ENCODE measurements around the gene FBXO31. TPM values are rescaled to one million over a fixed set of nuclear protein-coding genes. Genes with fewer than 3 reads are reported as not detected.

The FBXO31 gene
- total and polyA plus RNA-seq, 10 of the 15 experiments (the other 5 are each of a cell fraction or from before 2014, with no cell fraction given) = 0.19 to 33.1 (median 10.3) TPM

GRCh38 chr16:87346517-87347060, 37.0 kb downstream of the FBXO31 start:
- ChIA-PET POLR2A (no interaction called here), RAD21 (ENCODE audit: unreplicated experiment) (no interaction called here), CTCF (no interaction called here), SMC1A (ENCODE audit: uncharacterized antibody, unreplicated experiment) (no interaction called here)
- Histone ChIP-seq H3K27me3 (replicated peaks in 1 of 2; ENCODE audit: control insufficient read depth in 2 of 2, insufficient read depth in 2 of 2, low read length in 1 of 2) (no peaks in the 10 kb centered on the region), H2AFZ (ENCODE audit: control insufficient read depth, low read depth, low read length) (no peak overlapping the region), H3K4me1 (ENCODE audit: control insufficient read depth, insufficient read depth, low read length) (no peaks in the 10 kb centered on the region), H3K79me2 (ENCODE audit: control insufficient read depth, insufficient read depth, low read length) (no peaks in the 10 kb centered on the region), H4K20me1 (ENCODE audit: control insufficient read depth, insufficient read depth) (no peaks in the 10 kb centered on the region), H3K36me3 (ENCODE audit: control insufficient read depth in 2 of 2, insufficient read depth in 2 of 2, low read length in 1 of 2) (peaks cover 2 to 11% of the 10 kb centered on the region in 2 experiments; a peak in 3 of 4 replicates), H3K4me3 (no peak overlapping the region), H3K9ac (ENCODE audit: control insufficient read depth, insufficient read depth, low read length) (no peak overlapping the region), H3K4me2 (ENCODE audit: control insufficient read depth, insufficient read depth) (no peak overlapping the region), H3K27ac (ENCODE audit: control insufficient read depth, insufficient read depth) (no peak overlapping the region), H3K9me3 (replicated peaks; ENCODE audit: control insufficient read depth, insufficient read depth, low read length) (no peaks in the 10 kb centered on the region)
- TF ChIP-seq KAT2A (conservative IDR thresholded peaks at IDR 0.05; ENCODE audit: control insufficient read depth, low read depth, low read length) = no peak
- no peak for TF ChIP-seq ZSCAN29 (IDR thresholded peaks at IDR 0.05)
- no peak for TF ChIP-seq DPF2 (IDR thresholded peaks at IDR 0.05)
- FAIRE-seq = no peak
- in situ Hi-C loops (cut with MboI) (no loop called here), intact Hi-C loops (cut with micrococcal nuclease; ENCODE audit: unreplicated experiment) (no loop called here)
- 98% methylated on average over 21 of the region's 21 CpGs for WGBS (ENCODE audit: insufficient coverage, insufficient replicate concordance, low lambda C conversion rate, missing lambda C conversion rate)
- no peak for DNase-seq (ENCODE audit: low read depth, low spot score)
- no peak for ATAC-seq
- no TSS peak for BruUV-seq (replicated peaks)

- ChIA-PET CTCF (no interaction called here), SMC1A (ENCODE audit: uncharacterized antibody, unreplicated experiment) (no interaction called here), POLR2A (no interaction called here), RAD21 (ENCODE audit: unreplicated experiment) (no interaction called here)
- FAIRE-seq (no peak), DNase-seq (ENCODE audit: low read depth, low spot score) (no peak), ATAC-seq (no peak)
- Histone ChIP-seq H3K36me3 (ENCODE audit: control insufficient read depth in 2 of 2, insufficient read depth in 2 of 2, low read length in 1 of 2) (peaks cover 2 to 11% of the 10 kb centered on the region in 2 experiments; a peak in 3 of 4 replicates), H3K27ac (ENCODE audit: control insufficient read depth, insufficient read depth) (no peak overlapping the region), H3K79me2 (ENCODE audit: control insufficient read depth, insufficient read depth, low read length) (no peaks in the 10 kb centered on the region), H3K27me3 (replicated peaks in 1 of 2; ENCODE audit: control insufficient read depth in 2 of 2, insufficient read depth in 2 of 2, low read length in 1 of 2) (no peaks in the 10 kb centered on the region), H3K9ac (ENCODE audit: control insufficient read depth, insufficient read depth, low read length) (no peak overlapping the region), H3K9me3 (replicated peaks; ENCODE audit: control insufficient read depth, insufficient read depth, low read length) (no peaks in the 10 kb centered on the region), H2AFZ (ENCODE audit: control insufficient read depth, low read depth, low read length) (no peak overlapping the region), H4K20me1 (ENCODE audit: control insufficient read depth, insufficient read depth) (no peaks in the 10 kb centered on the region), H3K4me1 (ENCODE audit: control insufficient read depth, insufficient read depth, low read length) (no peaks in the 10 kb centered on the region), H3K4me3 (no peak overlapping the region), H3K4me2 (ENCODE audit: control insufficient read depth, insufficient read depth) (no peak overlapping the region)
- BruUV-seq (replicated peaks) = no TSS peak
- in situ Hi-C loops (cut with MboI) (no loop called here), intact Hi-C loops (cut with micrococcal nuclease; ENCODE audit: unreplicated experiment) (no loop called here)
- TF ChIP-seq IRF5 (IDR thresholded peaks at IDR 0.05; ENCODE audit: borderline replicate concordance) = no peak
- TF ChIP-seq, protein P1, sequence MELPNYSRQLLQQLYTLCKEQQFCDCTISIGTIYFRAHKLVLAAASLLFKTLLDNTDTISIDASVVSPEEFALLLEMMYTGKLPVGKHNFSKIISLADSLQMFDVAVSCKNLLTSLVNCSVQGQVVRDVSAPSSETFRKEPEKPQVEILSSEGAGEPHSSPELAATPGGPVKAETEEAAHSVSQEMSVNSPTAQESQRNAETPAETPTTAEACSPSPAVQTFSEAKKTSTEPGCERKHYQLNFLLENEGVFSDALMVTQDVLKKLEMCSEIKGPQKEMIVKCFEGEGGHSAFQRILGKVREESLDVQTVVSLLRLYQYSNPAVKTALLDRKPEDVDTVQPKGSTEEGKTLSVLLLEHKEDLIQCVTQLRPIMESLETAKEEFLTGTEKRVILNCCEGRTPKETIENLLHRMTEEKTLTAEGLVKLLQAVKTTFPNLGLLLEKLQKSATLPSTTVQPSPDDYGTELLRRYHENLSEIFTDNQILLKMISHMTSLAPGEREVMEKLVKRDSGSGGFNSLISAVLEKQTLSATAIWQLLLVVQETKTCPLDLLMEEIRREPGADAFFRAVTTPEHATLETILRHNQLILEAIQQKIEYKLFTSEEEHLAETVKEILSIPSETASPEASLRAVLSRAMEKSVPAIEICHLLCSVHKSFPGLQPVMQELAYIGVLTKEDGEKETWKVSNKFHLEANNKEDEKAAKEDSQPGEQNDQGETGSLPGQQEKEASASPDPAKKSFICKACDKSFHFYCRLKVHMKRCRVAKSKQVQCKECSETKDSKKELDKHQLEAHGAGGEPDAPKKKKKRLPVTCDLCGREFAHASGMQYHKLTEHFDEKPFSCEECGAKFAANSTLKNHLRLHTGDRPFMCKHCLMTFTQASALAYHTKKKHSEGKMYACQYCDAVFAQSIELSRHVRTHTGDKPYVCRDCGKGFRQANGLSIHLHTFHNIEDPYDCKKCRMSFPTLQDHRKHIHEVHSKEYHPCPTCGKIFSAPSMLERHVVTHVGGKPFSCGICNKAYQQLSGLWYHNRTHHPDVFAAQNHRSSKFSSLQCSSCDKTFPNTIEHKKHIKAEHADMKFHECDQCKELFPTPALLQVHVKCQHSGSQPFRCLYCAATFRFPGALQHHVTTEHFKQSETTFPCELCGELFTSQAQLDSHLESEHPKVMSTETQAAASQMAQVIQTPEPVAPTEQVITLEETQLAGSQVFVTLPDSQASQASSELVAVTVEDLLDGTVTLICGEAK (IDR thresholded peaks at IDR 0.05; ENCODE audit: borderline replicate concordance) = no peak
- TF ChIP-seq YBX1 (IDR thresholded peaks at IDR 0.05) = no peak
- no peak for TF ChIP-seq KAT2A (conservative IDR thresholded peaks at IDR 0.05; ENCODE audit: control insufficient read depth, low read depth, low read length)
- TF ChIP-seq BCL11A (IDR thresholded peaks at IDR 0.05; ENCODE audit: low read depth, low read length) = no peak
- no peak for TF ChIP-seq FOXK2 (IDR thresholded peaks at IDR 0.05)
- TF ChIP-seq CREB1 (IDR thresholded peaks at IDR 0.05; ENCODE audit: low read depth) = no peak
- TF ChIP-seq ZNF24 (IDR thresholded peaks at IDR 0.05) = no peak
- no peak for TF ChIP-seq ETV6 (conservative IDR thresholded peaks at IDR 0.05 in 1 of 2, IDR thresholded peaks at IDR 0.05 in 1 of 2; ENCODE audit: borderline replicate concordance in 1 of 2, low read depth in 1 of 2)
- no peak for TF ChIP-seq CREM (IDR thresholded peaks at IDR 0.05; ENCODE audit: low read depth)
- no peak for TF ChIP-seq NBN (IDR thresholded peaks at IDR 0.05)
- WGBS (ENCODE audit: insufficient coverage, insufficient replicate concordance, low lambda C conversion rate, missing lambda C conversion rate) = 89% methylated on average over 26 of the region's 28 CpGs
Observed at GRCh38 chr16:87345726-87346424, 37.7 kb downstream of the FBXO31 start.
